Activated CD8-positive, alpha-beta memory T cell treated with anti-CD3 and anti-CD28 coated beads for 24 hours (primary cell): ENCODE measurements around the gene FAHD2A.
"Not testable (repeated sequence)": the region's sequence is repeated elsewhere in the genome, so short reads cannot be mapped to it uniquely, and the experiment has no call there.

Source experiments
- DNase-seq: peaks from one replicate; pipeline ENCODE4 v3.0.0-alpha.2; 2020

FAHD2A gene

DNA sequence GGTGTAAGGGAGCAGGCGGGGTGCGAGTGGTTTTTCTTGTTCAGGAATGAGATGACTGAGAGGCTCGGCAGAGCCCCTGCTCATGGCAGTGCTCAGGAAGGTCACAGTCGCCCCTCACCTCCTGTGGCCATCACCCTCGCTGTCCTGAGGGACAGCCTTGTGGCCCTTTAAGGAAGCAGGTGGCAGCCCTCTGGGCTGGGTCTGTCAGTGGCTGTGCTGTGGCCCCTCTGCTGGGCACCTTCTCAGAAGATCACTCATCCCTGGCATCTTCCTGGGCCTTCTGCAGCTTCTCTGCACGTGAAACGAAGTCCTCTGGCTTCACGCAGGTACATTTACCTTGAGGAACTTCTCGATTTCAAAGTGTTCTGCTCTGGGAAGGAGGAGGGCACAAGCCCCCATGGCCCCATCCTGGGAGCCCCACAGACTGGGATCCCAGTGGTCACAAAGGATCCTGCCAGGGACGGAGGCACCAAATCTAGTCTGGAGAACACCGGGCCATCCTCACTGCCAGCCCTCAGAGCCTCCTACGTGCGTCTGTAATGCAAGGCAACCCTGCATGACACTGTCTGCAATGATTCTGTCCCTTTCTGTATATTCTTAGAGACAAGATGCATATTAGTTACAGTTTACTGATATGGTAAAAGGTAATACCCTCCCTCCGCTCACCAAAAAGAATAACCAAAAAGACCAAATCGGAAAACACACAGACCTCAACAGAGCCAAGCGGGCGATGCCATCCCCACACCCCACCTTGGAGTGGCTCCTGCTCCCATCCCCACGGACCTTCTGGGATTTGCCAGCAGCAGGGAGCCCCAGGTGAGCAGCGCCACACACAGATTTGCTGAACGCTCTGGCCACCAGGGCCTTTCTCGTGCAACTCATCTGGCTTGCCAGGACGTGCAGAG, 25.9 kb upstream of the FAHD2A start:
- no peak for DNase-seq

GRCh38 chr2:95377216-95378123, 25.0 kb upstream of the FAHD2A start:
- DNase-seq: no peak

- not testable (repeated sequence) for DNase-seq
Observed at GRCh38 chr2:95378281-95378680, 24.2 kb upstream of the FAHD2A start.

GRCh38 chr2:95379371-95379831, 23.1 kb upstream of the FAHD2A start:
- no peak for DNase-seq

GRCh38 chr2:95380280-95380679, 22.2 kb upstream of the FAHD2A start:
- DNase-seq: no peak

GRCh38 chr2:95380731-95381130, 21.8 kb upstream of the FAHD2A start:
- DNase-seq: no peak

DNA sequence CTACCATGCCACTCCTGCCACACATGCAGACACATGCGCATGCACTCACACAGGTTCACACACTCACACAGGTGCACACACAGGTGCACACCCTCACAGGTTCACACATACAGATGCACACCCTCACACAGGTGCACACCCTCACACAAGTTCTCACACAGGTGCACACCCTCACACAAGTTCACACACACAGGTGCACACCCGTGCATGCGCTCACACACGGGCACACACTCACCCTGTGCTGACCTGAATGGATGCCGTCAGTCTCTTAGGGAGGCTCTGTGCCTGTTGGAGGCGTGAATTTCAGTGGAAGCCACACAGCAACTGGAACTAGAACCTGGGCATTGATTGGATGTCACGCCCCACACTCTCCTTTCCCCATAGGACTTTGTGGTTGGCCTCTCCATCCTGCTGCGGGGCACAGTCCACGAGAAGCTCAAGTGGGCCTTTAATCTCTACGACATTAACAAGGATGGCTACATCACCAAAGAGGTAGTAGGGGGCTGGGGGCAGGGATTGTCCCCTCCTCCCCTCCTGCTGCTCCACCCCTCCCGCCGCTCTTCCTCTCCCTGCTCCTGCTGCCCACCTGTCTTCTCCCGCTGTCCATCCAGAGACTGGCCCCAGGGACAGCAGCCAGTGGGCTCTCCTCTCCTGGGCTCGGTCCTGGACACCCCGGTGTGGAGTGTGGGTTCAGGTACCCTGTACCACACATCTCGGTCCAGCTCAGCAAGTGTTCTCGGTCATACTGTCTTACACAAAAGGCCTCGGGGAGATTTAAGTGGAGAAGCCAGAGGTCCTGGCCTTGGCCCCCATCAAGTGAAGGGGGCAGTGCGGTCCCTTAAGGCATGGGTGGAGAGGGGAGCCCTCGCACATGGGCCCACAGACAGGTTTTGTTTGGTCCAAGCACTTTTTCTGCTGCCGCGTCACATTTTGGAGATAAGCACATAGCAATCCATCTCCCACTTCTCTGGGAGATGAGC, 21.0 kb upstream of the FAHD2A start:
- no peak for DNase-seq

- no peak for DNase-seq
Observed at GRCh38 chr2:95382192-95382591, 20.3 kb upstream of the FAHD2A start.

DNA sequence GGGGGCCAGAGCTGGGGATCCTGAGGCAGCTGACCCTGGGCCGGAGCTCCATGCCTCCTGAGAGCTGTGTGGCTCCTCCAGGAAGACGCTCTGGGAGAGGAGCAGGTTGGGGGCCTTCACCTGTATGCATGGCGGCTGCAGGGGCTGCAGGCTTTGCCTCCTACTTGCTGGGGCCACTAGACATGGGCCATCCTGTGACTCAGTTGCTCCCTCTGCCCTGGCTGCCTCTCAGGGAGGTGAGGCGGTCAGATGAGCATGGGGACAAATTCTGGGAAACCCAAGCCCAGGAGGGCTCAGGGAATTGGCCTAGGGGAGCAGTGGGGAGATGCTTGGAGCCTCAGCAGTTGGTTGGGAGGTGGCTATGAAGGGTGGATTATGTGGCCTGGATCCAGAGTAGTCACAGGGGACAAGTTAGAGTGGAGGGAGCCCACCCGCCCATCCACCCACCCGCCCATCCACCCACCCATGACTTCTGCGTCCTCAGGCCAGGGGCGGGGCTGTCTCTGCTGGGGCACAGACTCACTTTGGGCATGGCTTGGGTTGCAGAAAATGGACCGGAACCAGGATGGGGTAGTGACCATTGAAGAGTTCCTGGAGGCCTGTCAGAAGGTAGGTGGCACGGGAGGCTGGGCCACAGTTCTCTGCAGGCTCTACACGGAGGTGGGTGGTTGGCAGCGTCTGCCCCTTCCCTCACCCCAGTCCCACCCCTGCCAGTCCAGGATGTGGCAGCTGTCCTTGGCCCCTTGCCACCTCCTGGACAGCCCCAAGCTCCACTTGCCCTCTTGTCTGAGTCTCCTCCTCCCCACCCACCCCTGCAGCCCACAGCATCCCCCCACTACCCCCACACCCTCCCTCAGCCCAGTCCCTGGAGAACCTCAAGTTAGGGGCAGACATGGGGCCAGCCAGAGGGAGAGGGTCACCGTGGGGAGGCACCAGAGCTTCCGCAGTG, 19.5 kb upstream of the FAHD2A start:
- peak; percentile 40 for DNase-seq

- DNase-seq: peak; percentile 45
Observed at GRCh38 chr2:95383635-95384027, 18.9 kb upstream of the FAHD2A start.

DNA sequence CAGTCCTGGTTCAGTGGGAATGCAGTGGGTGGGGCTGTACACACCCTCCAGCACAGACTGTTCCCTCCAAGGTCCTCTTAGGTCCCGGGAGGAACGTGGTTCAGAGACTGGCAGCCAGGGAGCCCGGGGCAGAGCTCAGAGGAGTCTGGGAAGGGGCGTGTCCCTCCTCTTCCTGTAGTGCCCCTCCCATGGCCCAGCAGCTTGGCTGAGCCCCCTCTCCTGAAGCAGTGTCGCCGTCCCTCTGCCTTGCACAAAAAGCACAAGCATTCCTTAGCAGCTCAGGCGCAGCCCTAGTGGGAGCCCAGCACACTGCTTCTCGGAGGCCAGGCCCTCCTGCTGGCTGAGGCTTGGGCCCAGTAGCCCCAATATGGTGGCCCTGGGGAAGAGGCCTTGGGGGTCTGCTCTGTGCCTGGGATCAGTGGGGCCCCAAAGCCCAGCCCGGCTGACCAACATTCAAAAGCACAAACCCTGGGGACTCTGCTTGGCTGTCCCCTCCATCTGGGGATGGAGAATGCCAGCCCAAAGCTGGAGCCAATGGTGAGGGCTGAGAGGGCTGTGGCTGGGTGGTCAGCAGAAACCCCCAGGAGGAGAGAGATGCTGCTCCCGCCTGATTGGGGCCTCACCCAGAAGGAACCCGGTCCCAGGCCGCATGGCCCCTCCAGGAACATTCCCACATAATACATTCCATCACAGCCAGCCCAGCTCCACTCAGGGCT, 17.5 kb upstream of the FAHD2A start:
- peak; percentile 33 for DNase-seq

DNA sequence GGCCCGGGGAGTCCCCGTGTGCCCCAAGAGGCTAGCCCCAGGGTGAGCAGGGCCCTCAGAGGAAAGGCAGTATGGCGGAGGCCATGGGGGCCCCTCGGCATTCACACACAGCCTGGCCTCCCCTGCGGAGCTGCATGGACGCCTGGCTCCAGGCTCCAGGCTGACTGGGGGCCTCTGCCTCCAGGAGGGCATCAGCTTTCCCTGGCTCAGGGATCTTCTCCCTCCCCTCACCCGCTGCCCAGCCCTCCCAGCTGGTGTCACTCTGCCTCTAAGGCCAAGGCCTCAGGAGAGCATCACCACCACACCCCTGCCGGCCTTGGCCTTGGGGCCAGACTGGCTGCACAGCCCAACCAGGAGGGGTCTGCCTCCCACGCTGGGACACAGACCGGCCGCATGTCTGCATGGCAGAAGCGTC, 16.9 kb upstream of the FAHD2A start:
- DNase-seq: no peak

DNA sequence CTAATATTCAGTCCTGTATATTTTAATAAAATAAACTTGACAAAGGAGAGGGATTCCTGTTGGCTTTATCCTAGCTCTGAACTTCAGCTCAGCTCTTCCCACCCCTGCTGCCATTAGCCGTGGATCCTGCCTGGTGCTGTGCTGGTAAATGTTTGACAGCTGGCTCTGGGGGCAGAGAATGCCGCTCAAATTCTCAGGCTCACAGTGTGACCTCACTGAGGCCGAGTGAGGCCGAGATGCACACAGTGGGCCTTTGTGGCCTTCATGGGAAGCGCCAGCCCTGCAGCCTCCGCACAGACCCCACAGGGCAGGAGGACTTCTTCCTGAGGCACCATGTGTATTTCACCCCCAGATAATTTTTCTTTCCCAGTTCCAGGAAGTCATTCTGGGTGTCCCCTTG, 16.5 kb upstream of the FAHD2A start:
- no peak for DNase-seq

GRCh38 chr2:95387358-95387757, 15.2 kb upstream of the FAHD2A start:
- no peak for DNase-seq

DNA sequence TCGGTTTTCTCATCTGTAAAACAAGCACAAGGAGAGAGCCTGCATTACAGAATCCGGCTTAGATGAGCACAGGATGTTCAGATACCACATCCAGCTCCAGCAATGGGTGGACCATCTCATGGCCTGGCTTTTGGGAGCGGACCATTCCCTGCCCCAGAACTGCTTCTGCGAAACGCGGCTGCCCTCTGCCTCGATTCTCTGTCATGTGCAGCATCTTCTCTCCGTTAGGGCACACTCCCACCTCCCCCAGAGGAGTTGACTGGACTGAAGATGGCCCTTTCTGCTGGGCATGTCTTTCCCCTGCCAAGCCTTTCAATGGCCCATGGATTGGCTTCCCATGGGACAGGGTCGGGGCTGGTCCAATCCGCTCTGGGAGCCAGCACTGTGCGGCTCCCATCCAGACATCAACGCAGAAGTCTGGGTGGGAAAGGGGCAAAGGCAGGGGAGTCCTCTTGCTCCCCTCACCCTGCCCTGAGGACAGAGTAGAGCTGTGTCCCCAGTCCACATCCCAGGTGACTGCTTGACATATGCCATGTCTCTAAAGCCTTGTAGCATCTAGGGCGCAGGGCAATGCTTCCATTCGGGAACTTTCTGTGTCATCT, 14.3 kb upstream of the FAHD2A start:
- DNase-seq: no peak

- DNase-seq: no peak
Observed at GRCh38 chr2:95388856-95389244, 13.7 kb upstream of the FAHD2A start.

GRCh38 chr2:95389245-95390119, 13.0 kb upstream of the FAHD2A start:
- peak; percentile 69 for DNase-seq

GRCh38 chr2:95390272-95390880, 12.1 kb upstream of the FAHD2A start:
- DNase-seq: no peak

- no peak for DNase-seq
Observed at GRCh38 chr2:95390881-95391321, 11.6 kb upstream of the FAHD2A start.
